GM12878 (cell line): ENCODE measurements around the gene ZNF783. TPM values are rescaled to one million over a fixed set of nuclear protein-coding genes. Genes with fewer than 3 reads are reported as not detected.

Experiments used
- ATAC-seq: fragments of 200-7000 bp; cut with Tn5 transposase; 3 replicates; pipeline ENCODE4 v1.9.1; 2020; ENCODE audit warnings: mild to moderate bottlenecking, moderate library complexity
- BruUV-seq: library from RNA; stranded (reverse); fragments of 400-500 nt; replicated peaks from 2 replicates; lab custom pipeline; 2021; lab: Mats Ljungman, UMichigan
- CTCF ChIA-PET: fragments of 300-600 bp; sonication (Branson Sonifier 250); formaldehyde crosslinking; extraction: SDS; loops from one replicate; lab custom pipeline; 2021; ENCODE audit warnings: inconsistent platforms; lab: Yijun Ruan, JAX
- POLR2A ChIA-PET: fragments of 350-600 bp; formaldehyde crosslinking; extraction: SDS; loops from one replicate; lab custom pipeline; 2021; ENCODE audit warnings: inconsistent platforms; lab: Charles Lee
- RAD21 ChIA-PET: fragments of 300-600 bp; sonication (Branson Sonifier 250); formaldehyde crosslinking; loops from one replicate; lab custom pipeline; 2023; ENCODE audit warnings: antibody characterized with exemption; ENCODE audit not compliant: unreplicated experiment; lab: Charles Lee
- SMC1A ChIA-PET: fragments of 300-600 bp; sonication (Branson Sonifier 250); formaldehyde crosslinking; loops from one replicate; lab custom pipeline; 2023; ENCODE audit not compliant: unreplicated experiment, uncharacterized antibody; lab: Charles Lee
- DNase-seq: peaks from one replicate; pipeline ENCODE4 v3.0.0-alpha.2; 2011; ENCODE audit warnings: low read depth, low spot score
- FAIRE-seq: peaks from 3 replicates; lab custom pipeline; 2011; peaks lifted over from hg19 to GRCh38; lab: Jason Lieb, UNC
- H2AFZ ChIP-seq: 2 replicates; pipeline ENCODE4 v1.6.0; 2011; ENCODE audit warnings: low read depth, low read length, control low read depth; ENCODE audit not compliant: control insufficient read depth
- H3K27ac ChIP-seq: 2 replicates; pipeline ENCODE4 v1.5.1; 2011; ENCODE audit warnings: control low read depth; ENCODE audit not compliant: control insufficient read depth, insufficient read depth
- H3K27me3 ChIP-seq, 2 experiments: replicated peaks in 1 of 2; 2 replicates each; pipeline versions ENCODE4 v1.6.0 to v1.6.1; 2011; ENCODE audit warnings: low read length in 1 of 2; ENCODE audit not compliant: control insufficient read depth in 2 of 2, insufficient read depth in 2 of 2
- H3K36me3 ChIP-seq, 2 experiments: 2 replicates each; pipeline ENCODE4 v1.5.1; 2011; ENCODE audit warnings: low read length in 1 of 2; ENCODE audit not compliant: control insufficient read depth in 2 of 2, insufficient read depth in 2 of 2
- H3K4me1 ChIP-seq: 2 replicates; pipeline ENCODE4 v1.6.1; 2011; ENCODE audit warnings: mild to moderate bottlenecking, low read length, moderate library complexity, mixed read lengths; ENCODE audit not compliant: control insufficient read depth, insufficient read depth
- H3K4me2 ChIP-seq: 2 replicates; pipeline ENCODE4 v1.6.0; 2011; ENCODE audit warnings: control low read depth; ENCODE audit not compliant: control insufficient read depth, insufficient read depth
- H3K4me3 ChIP-seq: fragments of 200-600 bp; sonication (generic); 2 replicates; pipeline ENCODE4 v1.5.1; 2016
- H3K79me2 ChIP-seq: 2 replicates; pipeline ENCODE4 v1.6.0; 2011; ENCODE audit warnings: low read length; ENCODE audit not compliant: control insufficient read depth, insufficient read depth
- H3K9ac ChIP-seq: 2 replicates; pipeline ENCODE4 v1.8.0; 2011; ENCODE audit warnings: low read length, control low read depth, mixed read lengths; ENCODE audit not compliant: control insufficient read depth, insufficient read depth
- H3K9me3 ChIP-seq: replicated peaks from 3 replicates; pipeline ENCODE4 v1.5.1; 2011; ENCODE audit warnings: mild to moderate bottlenecking, low read length; ENCODE audit not compliant: control insufficient read depth, insufficient read depth
- H4K20me1 ChIP-seq: 2 replicates; pipeline ENCODE4 v1.6.0; 2011; ENCODE audit not compliant: control insufficient read depth, insufficient read depth
- ATF3 ChIP-seq: IDR thresholded peaks from 2 replicates; pipeline ENCODE4 v1.6.1; 2011; ENCODE audit warnings: low read depth, mild to moderate bottlenecking, low read length, moderate library complexity, borderline replicate concordance; ENCODE audit errors: extremely low read depth
- BACH1 ChIP-seq: fragments of 450-650 bp; IDR thresholded peaks from 2 replicates; pipeline ENCODE4 v1.6.1; 2017; ENCODE audit warnings: mild to moderate bottlenecking, borderline replicate concordance
- BMI1 ChIP-seq: fragments of 450-650 bp; IDR thresholded peaks from 2 replicates; pipeline ENCODE4 v1.6.1; 2016; ENCODE audit warnings: mild to moderate bottlenecking, moderate library complexity, borderline replicate concordance
- CBX5 ChIP-seq: sonication (generic); IDR thresholded peaks from 2 replicates; pipeline ENCODE4 v1.6.1; 2016; ENCODE audit warnings: low read depth, moderate library complexity, mild to moderate bottlenecking, inconsistent platforms
- CEBPZ ChIP-seq: fragments of 150-350 bp; IDR thresholded peaks from 2 replicates; pipeline ENCODE4 v1.6.1; 2016; ENCODE audit warnings: low read depth, low read length
- ESRRA ChIP-seq: IDR thresholded peaks from 2 replicates; pipeline ENCODE4 v1.6.1; 2012; ENCODE audit warnings: mild to moderate bottlenecking, low read length, improper control_type of control experiment
- HDAC2 ChIP-seq: fragments of 200-600 bp; sonication (generic); IDR thresholded peaks from 2 replicates; pipeline ENCODE4 v1.6.1; 2017
- HDGF ChIP-seq: fragments of 450-650 bp; IDR thresholded peaks from 2 replicates; pipeline ENCODE4 v1.6.1; 2016; ENCODE audit warnings: antibody characterized with exemption
- IRF4 ChIP-seq: IDR thresholded peaks from 2 replicates; pipeline ENCODE4 v1.6.1; 2011; ENCODE audit warnings: low read depth, low read length
- KLF5 ChIP-seq: fragments of 450-650 bp; IDR thresholded peaks from 2 replicates; pipeline ENCODE4 v1.6.1; 2014; ENCODE audit warnings: mild to moderate bottlenecking; ENCODE audit not compliant: partially characterized antibody
- LARP7 ChIP-seq: fragments of 450-650 bp; IDR thresholded peaks from 2 replicates; pipeline ENCODE4 v1.6.1; 2017; ENCODE audit warnings: mild to moderate bottlenecking
- SMARCA5 ChIP-seq: fragments of 450-650 bp; IDR thresholded peaks from 2 replicates; pipeline ENCODE4 v1.6.1; 2017; ENCODE audit warnings: mild to moderate bottlenecking
- TAF1 ChIP-seq: IDR thresholded peaks from 2 replicates; pipeline ENCODE4 v1.6.1; 2011; ENCODE audit warnings: mild to moderate bottlenecking, low read depth, low read length, borderline replicate concordance
- WGBS: methylation state at CpG from one replicate; pipeline ENCODE4 v1.1.6; 2016; ENCODE audit warnings: low lambda C conversion rate; ENCODE audit not compliant: insufficient replicate concordance, insufficient coverage; ENCODE audit errors: missing lambda C conversion rate; 5-methylcytosine and 5-hydroxymethylcytosine counted together
- in situ Hi-C: fragments of 300-500 bp; cut with MboI; formaldehyde crosslinking; loops from 9 replicates; pipeline ENCODE4 v1.14.3; 2018; ENCODE audit warnings: mixed read lengths
- intact Hi-C: fragments of 100-400 bp; cut with micrococcal nuclease; formaldehyde crosslinking; loops from one replicate; pipeline ENCODE4 v1.14.2; 2022; ENCODE audit not compliant: unreplicated experiment
- polyA plus RNA-seq, 11 experiments: library from polyadenylated mRNA; depleted of rRNA in 4 of 11; unstranded in 6 of 11; stranded (reverse) in 5 of 11; fragments of >200 nt; fragmentation: Nextera tagmentation in 4 of 11; fragmentation: Illumina TruSeq in 1 of 11; extraction: Ambion mirVana in 4 of 11; extraction: Trizol in 1 of 11; gene quantifications; 1 replicate in 1 of 11; 2 replicates in 10 of 11; pipeline versions ENCODE4 v1.2.1 to v1.2.3, GENCODE V29; 2011 to 2016; ENCODE audit warnings: inconsistent platforms in 2 of 11, missing spikeins in 2 of 11, low read depth in 1 of 11
- total RNA-seq, 4 experiments: library from RNA; depleted of rRNA in 3 of 4; stranded (reverse); fragments of >200 nt in 3 of 4; fragmentation: Illumina TruSeq in 1 of 4; extraction: Trizol in 1 of 4; gene quantifications; 2 replicates each; pipeline versions ENCODE4 v1.2.1 to v1.2.3, GENCODE V29; 2013 to 2021
- TF ChIP-seq, protein P1 (sequence below): IDR thresholded peaks from 2 replicates; pipeline ENCODE4 v1.6.1; 2011; ENCODE audit warnings: borderline replicate concordance, low read depth, mild to moderate bottlenecking, moderate library complexity, low read length; ENCODE audit not compliant: insufficient read depth, poor library complexity, severe bottlenecking
- TF ChIP-seq, protein P2 (sequence below): IDR thresholded peaks from 2 replicates; pipeline ENCODE4 v1.6.1; 2012; ENCODE audit warnings: improper control_type of control experiment, low read depth, low read length; ENCODE audit not compliant: insufficient replicate concordance

Gene ZNF783
- total and polyA plus RNA-seq, 10 of the 15 experiments (the other 5 are each of a cell fraction or from before 2014, with no cell fraction given), result 2.0 to 14.4 (median 6.4) TPM

- no peak for TF ChIP-seq LARP7
- TF ChIP-seq KLF5, result no peak
- no peak for TF ChIP-seq BACH1
- no peak for TF ChIP-seq ESRRA
- no peak for TF ChIP-seq BMI1
- TF ChIP-seq, protein P1, sequence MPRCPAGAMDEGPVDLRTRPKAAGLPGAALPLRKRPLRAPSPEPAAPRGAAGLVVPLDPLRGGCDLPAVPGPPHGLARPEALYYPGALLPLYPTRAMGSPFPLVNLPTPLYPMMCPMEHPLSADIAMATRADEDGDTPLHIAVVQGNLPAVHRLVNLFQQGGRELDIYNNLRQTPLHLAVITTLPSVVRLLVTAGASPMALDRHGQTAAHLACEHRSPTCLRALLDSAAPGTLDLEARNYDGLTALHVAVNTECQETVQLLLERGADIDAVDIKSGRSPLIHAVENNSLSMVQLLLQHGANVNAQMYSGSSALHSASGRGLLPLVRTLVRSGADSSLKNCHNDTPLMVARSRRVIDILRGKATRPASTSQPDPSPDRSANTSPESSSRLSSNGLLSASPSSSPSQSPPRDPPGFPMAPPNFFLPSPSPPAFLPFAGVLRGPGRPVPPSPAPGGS, result no peak
- TF ChIP-seq IRF4, result no peak
- no peak for TF ChIP-seq ATF3
- no peak for TF ChIP-seq CBX5
- TF ChIP-seq HDGF, result no peak
Observed at GRCh38 chr7:149216402-149216801, 45.6 kb upstream of the ZNF783 start (continued).

DNA sequence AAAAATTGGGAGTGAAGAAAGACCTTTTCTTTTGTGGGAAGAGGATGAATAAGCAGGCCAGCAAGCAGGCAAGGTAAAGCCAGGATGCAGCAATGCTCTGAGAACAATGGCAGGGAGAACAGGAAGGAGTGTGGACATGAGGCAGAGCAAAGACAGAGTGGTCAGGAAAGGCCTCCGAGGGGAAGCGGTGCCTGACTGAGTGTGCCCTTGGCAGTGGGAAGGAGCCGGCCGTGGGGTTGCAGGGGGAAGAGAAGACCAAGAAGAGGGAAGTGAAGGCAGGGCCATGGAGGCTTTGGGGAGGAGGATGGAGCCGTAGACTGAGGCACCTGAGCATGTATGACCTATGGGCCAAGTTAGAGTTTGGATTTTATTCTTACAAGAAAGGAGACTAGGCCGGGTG, 44.4 kb upstream of the ZNF783 start:
- H3K9ac ChIP-seq, result no peak overlapping the region
- intact Hi-C loops (no loop called here), in situ Hi-C loops (no loop called here)
- CTCF ChIA-PET, result no interaction called here
- peaks cover 17 to 26% of the 10 kb centered on the region in 2 experiments for H3K36me3 ChIP-seq
- no peak overlapping the region for H3K4me2 ChIP-seq
- DNase-seq, result no peak
- no peaks in the 10 kb centered on the region for H3K79me2 ChIP-seq
- no peaks in the 10 kb centered on the region for H3K27me3 ChIP-seq
- RAD21 ChIA-PET, result no interaction called here
- POLR2A ChIA-PET, result interaction anchor here (0.7 kb wide), 1 partner anchor 149 kb away, joined by 5 read pairs; no protein-coding TSS in a partner anchor
- no peak overlapping the region for H3K4me3 ChIP-seq
- no peak for ATAC-seq
- no peak overlapping the region for H2AFZ ChIP-seq
- FAIRE-seq, result no peak
- H3K9me3 ChIP-seq, result no peaks in the 10 kb centered on the region
- no peaks in the 10 kb centered on the region for H4K20me1 ChIP-seq
- no peaks in the 10 kb centered on the region for H3K4me1 ChIP-seq
- H3K27ac ChIP-seq, result no peak overlapping the region
- WGBS, result over 99% methylated on average over 6 of the region's 6 CpGs
- no peak for TF ChIP-seq HDAC2
- no peak for TF ChIP-seq CEBPZ
- no peak for TF ChIP-seq SMARCA5
- TF ChIP-seq, protein P2, sequence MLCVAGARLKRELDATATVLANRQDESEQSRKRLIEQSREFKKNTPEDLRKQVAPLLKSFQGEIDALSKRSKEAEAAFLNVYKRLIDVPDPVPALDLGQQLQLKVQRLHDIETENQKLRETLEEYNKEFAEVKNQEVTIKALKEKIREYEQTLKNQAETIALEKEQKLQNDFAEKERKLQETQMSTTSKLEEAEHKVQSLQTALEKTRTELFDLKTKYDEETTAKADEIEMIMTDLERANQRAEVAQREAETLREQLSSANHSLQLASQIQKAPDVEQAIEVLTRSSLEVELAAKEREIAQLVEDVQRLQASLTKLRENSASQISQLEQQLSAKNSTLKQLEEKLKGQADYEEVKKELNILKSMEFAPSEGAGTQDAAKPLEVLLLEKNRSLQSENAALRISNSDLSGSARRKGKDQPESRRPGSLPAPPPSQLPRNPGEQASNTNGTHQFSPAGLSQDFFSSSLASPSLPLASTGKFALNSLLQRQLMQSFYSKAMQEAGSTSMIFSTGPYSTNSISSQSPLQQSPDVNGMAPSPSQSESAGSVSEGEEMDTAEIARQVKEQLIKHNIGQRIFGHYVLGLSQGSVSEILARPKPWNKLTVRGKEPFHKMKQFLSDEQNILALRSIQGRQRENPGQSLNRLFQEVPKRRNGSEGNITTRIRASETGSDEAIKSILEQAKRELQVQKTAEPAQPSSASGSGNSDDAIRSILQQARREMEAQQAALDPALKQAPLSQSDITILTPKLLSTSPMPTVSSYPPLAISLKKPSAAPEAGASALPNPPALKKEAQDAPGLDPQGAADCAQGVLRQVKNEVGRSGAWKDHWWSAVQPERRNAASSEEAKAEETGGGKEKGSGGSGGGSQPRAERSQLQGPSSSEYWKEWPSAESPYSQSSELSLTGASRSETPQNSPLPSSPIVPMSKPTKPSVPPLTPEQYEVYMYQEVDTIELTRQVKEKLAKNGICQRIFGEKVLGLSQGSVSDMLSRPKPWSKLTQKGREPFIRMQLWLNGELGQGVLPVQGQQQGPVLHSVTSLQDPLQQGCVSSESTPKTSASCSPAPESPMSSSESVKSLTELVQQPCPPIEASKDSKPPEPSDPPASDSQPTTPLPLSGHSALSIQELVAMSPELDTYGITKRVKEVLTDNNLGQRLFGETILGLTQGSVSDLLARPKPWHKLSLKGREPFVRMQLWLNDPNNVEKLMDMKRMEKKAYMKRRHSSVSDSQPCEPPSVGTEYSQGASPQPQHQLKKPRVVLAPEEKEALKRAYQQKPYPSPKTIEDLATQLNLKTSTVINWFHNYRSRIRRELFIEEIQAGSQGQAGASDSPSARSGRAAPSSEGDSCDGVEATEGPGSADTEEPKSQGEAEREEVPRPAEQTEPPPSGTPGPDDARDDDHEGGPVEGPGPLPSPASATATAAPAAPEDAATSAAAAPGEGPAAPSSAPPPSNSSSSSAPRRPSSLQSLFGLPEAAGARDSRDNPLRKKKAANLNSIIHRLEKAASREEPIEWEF, result no peak
- no peak for TF ChIP-seq TAF1
- TF ChIP-seq, all 136 proteins: peak for 0
- SMC1A ChIA-PET, result no interaction called here
- BruUV-seq, result no TSS peak
